ENCODE results near the gene MSANTD2.

Gene MSANTD2

DNA sequence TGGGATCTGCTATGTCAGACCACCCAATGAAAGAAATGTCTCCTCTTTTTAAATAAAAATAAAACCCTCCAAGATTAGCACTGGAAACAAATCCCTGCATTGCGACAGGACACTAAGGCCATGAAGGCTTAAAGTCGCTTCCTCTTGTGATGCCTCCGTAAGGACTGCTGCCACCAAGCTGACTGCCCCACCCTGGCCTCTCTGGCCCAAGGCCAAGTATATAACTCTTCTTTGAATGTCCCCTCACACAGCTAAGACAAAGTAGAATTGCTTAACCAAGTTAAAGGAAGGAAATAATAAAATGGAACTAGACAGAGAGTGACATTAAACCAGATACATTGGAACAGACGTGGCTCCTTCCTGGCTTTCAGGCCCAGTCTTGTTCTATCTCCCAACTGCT, 68.0 kb downstream of the MSANTD2 start:
- DNase-seq (ENCODE audit: low spot score), result no peak

DNA sequence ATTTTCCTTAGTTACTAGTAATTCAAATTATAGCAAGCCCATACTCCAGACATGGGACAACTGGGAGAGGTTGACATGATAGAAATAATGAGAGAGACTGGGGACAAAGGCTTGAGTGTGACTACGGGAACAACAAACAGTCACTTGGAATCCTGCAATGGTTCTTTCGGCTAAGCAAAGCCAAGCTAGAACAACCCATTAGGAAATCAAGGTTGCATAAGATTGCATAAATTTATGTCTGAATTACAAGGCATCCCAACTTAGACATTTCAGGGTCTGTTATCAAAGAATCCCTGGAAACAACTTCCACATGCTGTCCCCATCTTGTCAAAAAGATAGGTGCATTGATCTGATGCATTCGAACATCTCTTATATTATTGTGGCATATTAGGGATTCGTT, 70.6 kb downstream of the MSANTD2 start:
- DNase-seq (ENCODE audit: low spot score), result no peak

DNA sequence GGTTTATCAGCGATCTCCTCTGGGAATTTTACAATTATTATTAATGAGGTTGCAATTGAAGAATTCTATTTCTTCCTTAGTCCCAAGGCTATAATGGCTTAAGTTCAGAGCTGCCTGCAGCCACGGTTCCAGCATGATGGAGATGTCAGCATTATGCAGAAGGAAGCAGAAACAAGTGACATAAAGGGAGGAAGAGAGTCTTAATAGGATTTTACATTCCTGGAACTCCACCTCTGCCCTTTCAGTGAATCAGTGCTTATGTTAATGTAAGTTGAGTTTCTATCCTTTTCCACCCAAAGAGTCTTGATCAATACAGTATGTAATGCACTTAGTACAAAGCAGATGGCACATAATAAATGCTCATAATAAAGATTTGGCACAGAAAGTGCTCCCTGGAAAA, 72.1 kb downstream of the MSANTD2 start:
- no peak for DNase-seq (ENCODE audit: low spot score)

DNA sequence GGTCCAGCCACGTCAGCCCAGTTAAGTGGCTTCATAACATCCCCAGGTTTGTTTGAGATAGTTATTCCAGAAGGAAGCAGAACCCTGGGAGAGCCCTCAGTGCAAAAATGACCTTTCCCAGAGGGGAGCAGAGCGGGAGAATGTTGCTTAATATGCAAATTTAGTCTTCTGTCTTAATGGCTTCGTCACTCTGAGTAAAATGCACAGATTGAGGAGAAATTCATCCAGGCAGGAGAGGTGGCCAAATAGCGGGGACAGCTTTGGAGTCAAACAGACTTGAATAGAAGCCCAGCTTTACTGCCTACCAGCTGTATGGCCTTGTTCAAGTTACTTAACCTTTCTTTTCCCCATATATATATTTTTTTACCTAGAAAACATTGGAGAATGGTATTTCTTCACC, 72.7 kb downstream of the MSANTD2 start:
- no peak for DNase-seq (ENCODE audit: low spot score)

DNA sequence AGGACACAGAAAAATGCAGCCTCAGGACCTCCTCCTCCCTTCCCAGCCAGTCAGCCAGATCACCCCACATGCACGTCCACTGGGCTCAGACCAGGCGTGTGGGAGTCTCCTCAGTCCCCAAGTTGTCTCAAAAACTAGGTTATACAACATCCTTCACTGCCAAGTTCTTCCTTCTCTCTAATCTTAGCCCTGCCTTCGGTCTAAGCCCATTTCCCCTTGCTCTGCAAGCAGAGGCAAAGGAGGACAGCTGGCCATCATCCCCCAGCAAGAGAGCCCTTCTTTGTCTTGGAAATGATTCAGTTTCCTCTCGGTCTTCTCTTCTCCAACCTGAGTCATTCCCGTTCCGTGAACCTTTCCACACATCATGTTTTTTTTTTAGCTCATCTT, 74.5 kb downstream of the MSANTD2 start:
- no peak for DNase-seq (ENCODE audit: low spot score)

DNA sequence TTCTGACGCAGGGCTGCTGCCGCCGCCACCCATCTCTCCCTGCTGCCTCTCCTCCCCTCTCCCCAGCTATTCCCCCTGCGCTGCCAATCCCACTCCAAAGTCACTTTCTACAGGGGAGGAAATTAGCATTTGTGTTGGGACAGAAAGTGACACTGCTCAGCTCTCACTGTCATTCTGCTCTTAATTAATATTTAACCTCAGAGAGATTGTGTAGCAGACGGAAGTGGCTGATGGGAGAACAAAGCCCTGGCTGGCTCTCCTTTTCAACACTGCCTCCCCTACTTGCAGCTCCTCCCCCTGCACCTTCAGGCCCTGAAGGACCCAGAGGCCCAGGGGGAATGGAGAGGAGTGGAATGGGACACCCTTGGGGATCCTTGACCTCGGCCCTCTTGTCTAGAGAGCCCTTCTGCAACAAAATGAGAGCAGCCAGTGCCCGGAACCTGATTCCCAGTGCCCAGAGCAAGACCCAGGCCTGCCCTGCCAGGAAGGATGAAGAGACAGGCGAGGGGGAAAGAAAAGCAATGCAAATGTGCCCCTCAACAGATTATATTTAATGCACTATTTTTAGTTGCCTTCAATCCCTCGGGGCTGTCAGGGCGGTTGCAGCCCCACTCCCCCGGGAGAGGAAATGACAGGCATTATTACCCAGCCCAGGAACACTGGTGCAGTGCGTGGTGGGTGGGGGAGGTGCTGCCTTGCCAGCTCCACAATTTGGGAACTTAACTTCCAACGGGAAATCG, 75.1 kb downstream of the MSANTD2 start:
- peak; percentile 46 for DNase-seq (ENCODE audit: low spot score)

DNA sequence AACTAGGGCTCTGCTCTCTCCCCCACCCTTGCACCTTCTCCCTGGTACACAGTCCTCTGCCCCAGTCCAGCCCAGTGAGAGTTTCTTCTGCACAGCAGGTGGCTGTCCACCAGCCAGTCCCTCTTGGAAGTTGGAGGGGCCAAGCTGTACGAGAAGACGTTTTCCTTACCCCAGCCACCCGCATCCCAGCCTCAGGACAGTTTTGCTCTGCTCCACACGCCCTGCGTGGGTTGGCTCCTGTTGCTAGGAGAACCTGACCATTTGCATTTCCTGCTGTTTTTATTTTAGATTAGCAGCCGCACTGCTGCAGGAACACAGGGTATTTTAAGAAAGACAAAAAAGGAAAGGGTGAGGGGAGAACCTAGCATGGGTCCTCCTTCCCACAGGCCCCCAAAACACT, 78.0 kb downstream of the MSANTD2 start:
- DNase-seq (ENCODE audit: low spot score), result no peak

DNA sequence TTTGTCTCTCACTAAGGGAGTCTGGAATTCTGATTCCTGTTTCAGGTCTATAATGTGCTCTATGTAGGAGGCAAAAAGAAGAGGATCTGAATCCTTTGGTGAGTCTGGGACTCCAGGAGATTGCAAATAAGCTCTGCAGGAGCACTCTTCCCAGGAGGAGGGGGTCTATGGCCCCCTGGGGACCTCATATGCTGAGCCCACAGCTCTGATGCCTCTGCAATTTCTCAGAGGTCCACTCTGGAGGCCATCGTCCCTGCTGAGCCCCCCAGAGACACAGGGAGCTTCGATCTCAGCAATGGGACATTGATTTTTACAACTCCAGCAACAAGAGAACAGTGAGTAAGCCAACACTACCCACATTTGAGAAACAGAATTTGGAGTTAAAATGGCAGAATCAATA, 80.7 kb downstream of the MSANTD2 start:
- DNase-seq (ENCODE audit: low spot score), result no peak

DNA sequence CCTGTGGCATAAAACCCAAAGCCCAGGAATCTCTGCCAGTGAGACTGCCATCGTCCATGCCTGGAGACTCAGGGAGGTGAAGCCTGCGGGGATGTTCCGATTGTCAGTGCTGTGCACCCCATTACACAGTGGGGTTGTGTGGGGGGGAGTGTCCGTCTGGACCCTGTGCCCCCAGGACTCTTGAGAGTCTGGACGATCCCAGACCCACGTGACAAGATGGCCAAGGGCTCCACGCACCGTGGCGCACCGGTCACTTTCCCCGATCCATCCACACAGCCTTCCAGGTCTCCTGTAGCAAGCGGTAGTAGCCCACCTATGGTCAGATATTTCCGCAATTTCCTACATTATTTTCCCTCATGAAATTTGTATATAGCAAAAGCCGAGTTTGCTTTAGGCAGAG, 81.4 kb downstream of the MSANTD2 start:
- no peak for DNase-seq (ENCODE audit: low spot score)

DNA sequence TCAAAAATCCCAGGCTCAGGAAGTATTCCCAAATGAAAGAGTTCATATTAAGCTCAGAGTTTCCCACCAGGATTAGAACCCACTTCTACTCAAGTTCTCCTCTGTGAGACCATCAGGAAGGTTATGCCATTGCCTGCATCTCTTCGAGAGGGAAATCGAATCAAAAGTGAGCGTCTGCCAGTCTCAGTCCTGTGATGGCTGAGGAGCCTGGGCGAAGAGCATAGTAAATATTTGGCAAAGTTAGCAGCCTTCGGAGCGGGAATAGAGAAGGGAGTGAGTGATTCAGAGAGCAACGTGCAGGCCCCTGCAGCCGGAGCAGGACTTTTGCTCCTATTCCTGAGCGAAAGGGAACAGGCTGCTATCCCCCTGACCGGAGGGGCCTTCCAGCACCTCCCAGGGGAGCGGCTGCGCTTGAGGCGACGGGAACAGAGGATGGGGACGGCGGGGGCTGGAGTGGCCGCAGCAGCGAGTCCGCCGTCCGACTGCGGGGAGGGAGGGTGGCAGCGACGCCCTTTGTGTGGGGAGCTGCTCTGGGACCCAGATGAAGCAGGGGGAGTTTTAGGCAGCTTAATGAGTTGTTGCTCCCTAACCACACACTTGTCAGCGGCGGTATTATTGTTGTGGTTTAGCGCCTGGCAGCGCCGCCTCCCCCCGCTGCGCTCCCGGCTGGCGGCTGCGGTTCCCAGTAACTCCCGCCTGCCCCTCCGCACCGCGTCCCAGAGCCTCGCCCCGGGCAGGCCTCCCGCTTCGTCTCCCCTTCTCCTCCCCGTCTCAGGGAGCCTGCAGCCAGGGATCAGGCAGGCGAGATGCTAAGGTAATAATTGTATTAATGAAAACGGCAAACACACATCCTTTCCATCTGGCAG, 82.2 kb downstream of the MSANTD2 start:
- DNase-seq (ENCODE audit: low spot score), result no peak

DNA sequence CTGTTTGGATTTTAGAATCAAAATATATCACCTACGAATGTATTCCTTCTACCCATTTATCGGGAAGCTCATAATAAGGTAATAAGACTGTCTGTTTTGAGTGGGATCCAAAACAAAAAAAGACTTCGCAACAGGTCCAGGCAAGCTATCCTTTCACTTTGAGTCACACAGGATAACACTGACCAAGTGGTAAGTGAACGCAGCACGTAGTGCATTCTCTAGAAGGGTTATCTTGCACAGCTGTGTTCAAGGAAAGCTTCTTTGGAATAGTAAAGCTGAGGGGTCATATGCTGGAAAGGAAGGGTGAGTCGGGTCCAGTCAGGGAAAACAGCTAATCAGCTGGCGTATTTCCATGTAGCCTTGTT, 82.8 kb downstream of the MSANTD2 start:
- DNase-seq (ENCODE audit: low spot score), result no peak

DNA sequence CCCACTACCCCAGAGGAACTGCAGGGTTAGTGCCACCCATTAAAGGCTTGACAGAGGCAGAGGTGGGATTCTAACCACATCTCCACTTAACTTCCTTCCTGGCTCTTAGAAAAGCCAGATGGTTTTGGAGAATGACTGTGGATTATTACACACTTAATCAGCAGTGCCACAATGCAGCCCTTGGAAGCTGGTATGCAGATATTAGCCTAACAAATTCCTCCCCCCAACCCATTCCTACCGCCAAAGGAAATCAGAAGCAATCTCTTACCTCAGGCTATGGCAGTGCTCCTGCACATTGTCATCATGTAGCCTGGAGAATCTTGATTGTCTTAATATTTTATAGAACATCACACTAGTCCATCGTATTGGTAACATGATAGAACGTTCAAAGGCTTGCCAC, 83.6 kb downstream of the MSANTD2 start:
- DNase-seq (ENCODE audit: low spot score), result no peak

Measured in HuH-7.5 (cell line).